Measurements from ENCODE around the gene PTPN1.
A peak's percentile ranks its signal among the peaks of the same experiment; 100 is the strongest.

PTPN1 gene

DNA sequence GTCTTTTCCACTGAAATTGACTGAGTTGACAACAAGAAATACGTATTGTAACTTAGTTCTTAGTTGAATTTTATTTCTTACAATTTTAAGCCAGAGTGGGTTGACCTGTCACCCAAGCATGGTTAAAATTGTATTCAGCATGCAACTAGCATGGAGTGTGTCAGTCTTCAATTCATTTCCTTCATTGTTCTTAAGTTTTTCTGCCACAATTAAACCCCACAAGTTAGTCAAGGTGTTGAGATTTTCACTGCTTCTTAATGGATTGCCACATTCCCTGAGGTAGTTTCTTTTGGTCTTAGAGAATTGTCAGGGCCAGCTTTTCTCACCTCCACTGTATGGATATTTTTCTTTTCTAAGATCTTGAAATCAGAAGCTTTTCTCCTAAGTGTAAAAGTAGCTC is 2.1 kb downstream of the PTPN1 start:
- in situ Hi-C loops (cut with HindIII; ENCODE audit: low sequenced_read_pairs): no loop called here
- H3K4me3 ChIP-seq (ENCODE audit: low read depth, low read length): peak overlapping the region; percentile 98
- TF ChIP-seq, protein P1, sequence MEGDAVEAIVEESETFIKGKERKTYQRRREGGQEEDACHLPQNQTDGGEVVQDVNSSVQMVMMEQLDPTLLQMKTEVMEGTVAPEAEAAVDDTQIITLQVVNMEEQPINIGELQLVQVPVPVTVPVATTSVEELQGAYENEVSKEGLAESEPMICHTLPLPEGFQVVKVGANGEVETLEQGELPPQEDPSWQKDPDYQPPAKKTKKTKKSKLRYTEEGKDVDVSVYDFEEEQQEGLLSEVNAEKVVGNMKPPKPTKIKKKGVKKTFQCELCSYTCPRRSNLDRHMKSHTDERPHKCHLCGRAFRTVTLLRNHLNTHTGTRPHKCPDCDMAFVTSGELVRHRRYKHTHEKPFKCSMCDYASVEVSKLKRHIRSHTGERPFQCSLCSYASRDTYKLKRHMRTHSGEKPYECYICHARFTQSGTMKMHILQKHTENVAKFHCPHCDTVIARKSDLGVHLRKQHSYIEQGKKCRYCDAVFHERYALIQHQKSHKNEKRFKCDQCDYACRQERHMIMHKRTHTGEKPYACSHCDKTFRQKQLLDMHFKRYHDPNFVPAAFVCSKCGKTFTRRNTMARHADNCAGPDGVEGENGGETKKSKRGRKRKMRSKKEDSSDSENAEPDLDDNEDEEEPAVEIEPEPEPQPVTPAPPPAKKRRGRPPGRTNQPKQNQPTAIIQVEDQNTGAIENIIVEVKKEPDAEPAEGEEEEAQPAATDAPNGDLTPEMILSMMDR (IDR thresholded peaks at IDR 0.05; ENCODE audit: low read depth, low read length): no peak
- no peak for DNase-seq (ENCODE audit: low read depth, low spot score)

DNA sequence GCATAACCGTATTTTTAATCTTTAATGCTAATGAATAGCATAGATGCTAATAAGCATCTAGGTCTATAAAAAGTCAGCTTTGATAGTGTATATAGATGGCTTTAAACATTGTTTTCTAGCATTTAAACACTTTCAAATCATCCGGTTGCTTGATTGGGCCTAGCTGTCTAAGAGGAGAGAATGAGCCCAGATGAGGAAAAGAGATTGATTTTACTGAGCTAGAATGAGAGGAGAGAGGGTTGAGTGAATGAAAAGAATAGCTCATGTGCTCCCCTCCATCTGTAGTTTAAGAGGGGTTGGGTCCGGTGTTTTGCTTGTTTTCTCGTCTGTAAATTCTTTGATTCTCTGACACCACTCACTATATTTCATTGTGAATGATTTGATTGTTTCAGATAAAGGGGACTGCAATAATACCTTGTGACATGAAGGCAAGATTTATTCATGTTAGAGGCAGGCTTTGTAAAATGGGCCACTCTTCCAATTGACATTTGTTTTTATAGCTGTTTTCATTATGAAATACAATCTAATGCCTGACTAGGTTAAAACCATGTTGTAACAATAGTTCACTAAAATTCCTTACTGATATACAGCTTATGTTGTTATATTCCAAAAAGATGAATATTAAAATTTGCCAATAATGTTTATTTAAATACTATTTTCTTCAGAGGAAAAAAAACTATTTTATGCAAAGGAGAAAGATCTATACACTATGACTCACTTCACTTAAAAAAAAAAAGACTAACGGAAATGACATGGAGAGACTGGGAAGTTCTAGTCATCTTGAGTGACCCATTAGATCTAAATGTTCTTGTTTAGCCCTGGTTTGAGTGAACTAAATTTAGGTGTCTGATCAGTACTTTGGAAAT is 3.2 kb downstream of the PTPN1 start:
- in situ Hi-C loops (cut with HindIII; ENCODE audit: low sequenced_read_pairs): no loop called here
- TF ChIP-seq, protein P1 (IDR thresholded peaks at IDR 0.05; ENCODE audit: low read depth, low read length): no peak
- peak overlapping the region; percentile 98 for H3K4me3 ChIP-seq (ENCODE audit: low read depth, low read length)
- DNase-seq (ENCODE audit: low read depth, low spot score): peak; percentile 73

DNA sequence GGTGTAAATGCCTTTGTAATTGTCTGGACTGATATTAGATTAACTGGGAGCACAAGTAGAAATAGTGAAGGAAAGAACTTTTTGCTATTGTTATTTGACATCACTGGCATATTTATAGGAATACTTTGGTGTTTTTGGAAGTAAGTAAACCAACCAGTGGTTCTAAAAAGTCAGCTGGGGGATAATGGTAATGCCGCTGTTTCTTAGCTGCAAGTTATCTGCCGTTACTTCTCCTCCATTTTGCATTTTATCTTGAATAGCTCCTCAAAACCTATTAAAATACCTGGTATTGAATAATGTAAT is 3.8 kb downstream of the PTPN1 start:
- in situ Hi-C loops (cut with HindIII; ENCODE audit: low sequenced_read_pairs): no loop called here
- DNase-seq (ENCODE audit: low read depth, low spot score): no peak
- TF ChIP-seq, protein P1 (IDR thresholded peaks at IDR 0.05; ENCODE audit: low read depth, low read length): no peak
- no peak overlapping the region for H3K4me3 ChIP-seq (ENCODE audit: low read depth, low read length)

DNA sequence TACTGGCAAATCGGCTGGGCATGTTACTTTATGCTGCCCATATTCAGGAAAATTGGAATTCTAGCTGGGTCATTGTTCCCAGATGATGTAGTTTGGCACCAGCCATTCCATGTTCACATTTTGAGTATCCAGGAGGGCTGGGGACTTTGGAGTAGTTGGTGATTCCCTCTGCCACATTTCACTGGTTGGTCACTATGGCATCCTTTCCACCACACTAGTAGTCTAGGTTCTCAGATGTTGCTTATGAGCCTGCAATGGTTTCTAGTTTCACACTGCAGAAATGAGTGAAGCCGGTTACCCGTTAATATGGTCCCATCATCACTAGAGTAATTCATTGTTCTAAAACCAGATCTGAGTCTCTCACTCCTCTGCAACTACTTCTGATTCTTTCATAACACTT is 4.6 kb downstream of the PTPN1 start:
- TF ChIP-seq, protein P1 (IDR thresholded peaks at IDR 0.05; ENCODE audit: low read depth, low read length): no peak
- no peak overlapping the region for H3K4me3 ChIP-seq (ENCODE audit: low read depth, low read length)
- no peak for DNase-seq (ENCODE audit: low read depth, low spot score)
- in situ Hi-C loops (cut with HindIII; ENCODE audit: low sequenced_read_pairs): no loop called here

DNA sequence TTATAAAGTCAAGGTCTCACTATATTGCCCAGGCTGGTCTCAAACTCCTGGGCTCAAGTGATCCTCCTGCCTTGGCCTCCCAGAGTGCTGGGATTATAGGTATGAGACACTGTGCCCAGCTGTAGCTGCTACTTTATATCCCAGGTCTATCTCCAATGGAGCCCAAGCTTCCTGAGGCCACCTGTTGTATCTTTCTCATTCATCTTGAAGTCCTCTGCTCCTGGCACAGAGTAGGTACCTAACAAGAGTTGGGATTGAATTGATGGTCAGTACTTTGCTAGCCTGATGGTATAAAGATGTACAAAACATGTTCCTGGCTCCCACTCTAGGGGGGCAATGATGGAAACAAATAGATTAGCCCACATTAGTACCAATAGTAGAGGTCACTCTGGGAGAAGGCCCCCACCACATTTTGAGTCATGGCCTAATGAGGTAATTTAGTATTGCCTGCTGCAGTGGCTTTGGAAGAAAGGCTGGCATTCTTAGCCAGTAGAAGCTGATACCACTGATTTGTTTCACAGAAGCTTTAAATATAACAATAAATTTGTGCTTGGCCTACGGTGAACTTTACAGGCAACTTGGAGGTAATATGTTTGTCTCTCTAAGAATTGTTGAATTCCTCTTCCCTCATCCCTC is 5.4 kb downstream of the PTPN1 start:
- in situ Hi-C loops (cut with HindIII; ENCODE audit: low sequenced_read_pairs): no loop called here
- no peak for DNase-seq (ENCODE audit: low read depth, low spot score)
- TF ChIP-seq, protein P1 (IDR thresholded peaks at IDR 0.05; ENCODE audit: low read depth, low read length): no peak
- H3K4me3 ChIP-seq (ENCODE audit: low read depth, low read length): no peak overlapping the region

DNA sequence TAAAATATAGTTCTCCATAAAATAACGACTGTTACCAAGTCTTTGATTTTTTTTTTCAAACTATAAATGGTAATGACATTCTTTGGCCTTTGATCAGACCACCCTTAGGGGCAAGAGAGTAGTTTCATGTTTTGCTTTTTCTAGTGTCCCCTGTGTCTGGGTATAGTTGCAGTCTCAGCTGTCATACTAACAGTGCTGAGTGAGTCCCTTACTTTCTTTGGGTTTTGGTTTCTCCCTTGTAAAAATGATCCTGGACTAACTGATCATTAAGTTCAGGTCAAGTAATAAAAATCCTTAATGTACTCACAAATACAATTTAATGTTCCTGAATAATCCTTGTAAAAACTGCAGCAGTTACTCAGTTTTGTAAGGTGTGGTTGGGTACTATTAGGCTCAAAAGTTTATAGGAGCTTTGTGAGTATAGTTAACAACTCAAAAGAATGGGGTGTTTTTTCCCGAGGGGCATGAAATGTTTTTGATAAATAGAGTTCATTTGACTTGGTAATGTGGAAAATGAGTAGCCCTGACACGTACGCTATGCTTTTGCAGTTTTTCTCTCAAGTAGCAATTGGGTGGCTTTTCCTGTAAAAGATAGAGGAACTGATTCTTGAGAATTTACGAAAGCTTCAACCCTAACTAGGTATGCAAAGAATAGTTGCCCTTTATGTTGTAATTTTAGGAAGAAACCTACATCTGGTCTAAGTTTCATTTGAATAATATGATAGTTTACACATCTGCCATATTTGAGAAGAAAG is 6.2 kb downstream of the PTPN1 start:
- no peak for DNase-seq (ENCODE audit: low read depth, low spot score)
- TF ChIP-seq, protein P1 (IDR thresholded peaks at IDR 0.05; ENCODE audit: low read depth, low read length): no peak
- in situ Hi-C loops (cut with HindIII; ENCODE audit: low sequenced_read_pairs): no loop called here
- no peak overlapping the region for H3K4me3 ChIP-seq (ENCODE audit: low read depth, low read length)

Data from astrocyte of the spinal cord (primary cell).